Ectodermal cell (in vitro differentiated cells): ENCODE measurements around the gene HPS6.

Source experiments
- H3K27ac ChIP-seq: 2 replicates; pipeline ENCODE4 v1.7.0; 2013; ENCODE audit warnings: mild to moderate bottlenecking, low read depth, low read length; ENCODE audit not compliant: insufficient read depth, poor library complexity, severe bottlenecking
- H3K27me3 ChIP-seq: 2 replicates; pipeline ENCODE4 v1.7.0; 2013; ENCODE audit warnings: mild to moderate bottlenecking, low read length; ENCODE audit not compliant: insufficient read depth, control insufficient read depth, poor library complexity, severe bottlenecking
- H3K36me3 ChIP-seq: one replicate; pipeline ENCODE4 v1.7.0; 2013; ENCODE audit warnings: low read length; ENCODE audit not compliant: control insufficient read depth, insufficient read depth
- H3K4me1 ChIP-seq: one replicate; pipeline ENCODE4 v1.7.0; 2013; ENCODE audit warnings: low read length; ENCODE audit not compliant: control insufficient read depth, insufficient read depth
- H3K4me3 ChIP-seq: 2 replicates; pipeline ENCODE4 v1.7.0; 2013; ENCODE audit warnings: low read depth, low read length, control low read depth; ENCODE audit not compliant: insufficient read depth
- H3K9me3 ChIP-seq: 2 replicates; pipeline ENCODE4 v1.7.0; 2013; ENCODE audit warnings: mild to moderate bottlenecking, low read length, moderate library complexity; ENCODE audit not compliant: control insufficient read depth
- WGBS, 2 experiments: methylation state at CpG; one replicate each; pipeline ENCODE4 v1.1.7; 2013; ENCODE audit warnings: missing lambda C conversion rate in 2 of 2; 5-methylcytosine and 5-hydroxymethylcytosine counted together

HPS6 gene

GRCh38 chr10:102068216-102068615 is 3.1 kb downstream of the HPS6 start:
- Histone ChIP-seq H3K9me3 (no peaks in the 10 kb centered on the region), H3K27me3 (peaks cover 15% of the 10 kb centered on the region), H3K4me3 (no peak overlapping the region), H3K27ac (no peak overlapping the region), H3K36me3 (peaks cover 3% of the 10 kb centered on the region), H3K4me1 (no peaks in the 10 kb centered on the region)
- 87 to 94% methylated on average over 1 of the region's 1 CpG for WGBS, 2 experiments

- H3K36me3 ChIP-seq = peaks cover 3% of the 10 kb centered on the region
- no peak overlapping the region for H3K4me3 ChIP-seq
Observed at GRCh38 chr10:102069071-102069470, 3.9 kb downstream of the HPS6 start.

GRCh38 chr10:102072673-102073527 is 7.8 kb downstream of the HPS6 start:
- no peak overlapping the region for H3K4me3 ChIP-seq
- H3K27ac ChIP-seq = no peak overlapping the region
- H3K4me1 ChIP-seq = no peaks in the 10 kb centered on the region
- WGBS, 2 experiments = 84% methylated on average over 4 of the region's 4 CpGs
- no peaks in the 10 kb centered on the region for H3K9me3 ChIP-seq
- H3K27me3 ChIP-seq = no peaks in the 10 kb centered on the region
- H3K36me3 ChIP-seq = no peaks in the 10 kb centered on the region

More at GRCh38 chr10:102069071-102069470, 3.9 kb downstream of the HPS6 start:
- H3K9me3 ChIP-seq = no peaks in the 10 kb centered on the region
- H3K27ac ChIP-seq = no peak overlapping the region
- H3K27me3 ChIP-seq = peaks cover 8% of the 10 kb centered on the region
- no peaks in the 10 kb centered on the region for H3K4me1 ChIP-seq

DNA sequence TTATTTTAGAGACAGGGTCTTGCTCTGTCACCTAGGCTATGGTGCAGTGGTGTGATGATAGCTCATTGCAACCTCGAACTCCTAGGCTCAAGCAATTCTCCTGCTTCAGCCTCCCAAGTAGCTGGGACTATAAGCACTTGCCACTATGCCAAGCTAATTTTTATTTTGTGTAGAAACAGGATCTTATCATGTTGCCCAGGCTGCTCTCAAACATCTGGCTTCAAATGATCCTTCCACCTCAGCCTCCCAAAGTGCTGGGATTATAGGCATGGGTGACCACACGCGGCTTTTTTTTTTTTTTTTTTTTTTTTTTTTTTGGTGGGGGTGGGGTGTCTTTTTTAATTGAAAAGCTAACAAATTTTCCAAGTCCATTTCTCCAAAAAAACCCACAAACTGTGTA is 18.4 kb downstream of the HPS6 start:
- no peaks in the 10 kb centered on the region for H3K27me3 ChIP-seq
- H3K27ac ChIP-seq = no peak overlapping the region
- H3K9me3 ChIP-seq = no peaks in the 10 kb centered on the region
- no peak overlapping the region for H3K4me3 ChIP-seq
- no peaks in the 10 kb centered on the region for H3K36me3 ChIP-seq
- 94 to 100% methylated on average over 1 of the region's 3 CpGs for WGBS, 2 experiments
- H3K4me1 ChIP-seq = no peaks in the 10 kb centered on the region

DNA sequence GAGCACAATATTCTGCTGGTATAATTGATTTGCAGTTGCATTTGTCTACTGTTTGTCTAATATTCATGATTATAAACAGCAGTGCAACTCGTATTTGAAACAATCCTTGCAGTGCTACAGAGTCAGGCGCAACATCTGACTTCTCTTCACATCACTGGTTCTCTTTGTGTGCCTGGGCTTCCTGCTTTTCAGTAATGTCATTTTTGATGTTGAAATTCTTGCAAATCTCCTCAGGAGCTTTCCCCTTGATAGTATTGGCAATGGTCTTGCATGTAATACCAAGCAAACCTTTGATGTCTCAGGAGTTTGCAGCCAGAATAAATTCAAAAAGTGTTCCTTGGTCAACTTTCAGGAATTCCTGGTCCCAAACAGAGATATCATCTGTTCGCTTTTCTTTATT is 20.2 kb downstream of the HPS6 start:
- Histone ChIP-seq H3K27me3 (no peaks in the 10 kb centered on the region), H3K4me3 (no peak overlapping the region), H3K9me3 (no peaks in the 10 kb centered on the region), H3K4me1 (no peaks in the 10 kb centered on the region), H3K36me3 (no peaks in the 10 kb centered on the region), H3K27ac (no peak overlapping the region)
- WGBS, 2 experiments = 92% methylated on average over 3 of the region's 3 CpGs

GRCh38 chr10:102086196-102086595 is 21.0 kb downstream of the HPS6 start:
- no peaks in the 10 kb centered on the region for H3K4me1 ChIP-seq
- no peaks in the 10 kb centered on the region for H3K27me3 ChIP-seq
- 92 to 96% methylated on average over 7 to 8 of the region's 8 CpGs for WGBS, 2 experiments
- H3K9me3 ChIP-seq = no peaks in the 10 kb centered on the region
- H3K4me3 ChIP-seq = no peak overlapping the region
- no peak overlapping the region for H3K27ac ChIP-seq
- H3K36me3 ChIP-seq = no peaks in the 10 kb centered on the region

DNA sequence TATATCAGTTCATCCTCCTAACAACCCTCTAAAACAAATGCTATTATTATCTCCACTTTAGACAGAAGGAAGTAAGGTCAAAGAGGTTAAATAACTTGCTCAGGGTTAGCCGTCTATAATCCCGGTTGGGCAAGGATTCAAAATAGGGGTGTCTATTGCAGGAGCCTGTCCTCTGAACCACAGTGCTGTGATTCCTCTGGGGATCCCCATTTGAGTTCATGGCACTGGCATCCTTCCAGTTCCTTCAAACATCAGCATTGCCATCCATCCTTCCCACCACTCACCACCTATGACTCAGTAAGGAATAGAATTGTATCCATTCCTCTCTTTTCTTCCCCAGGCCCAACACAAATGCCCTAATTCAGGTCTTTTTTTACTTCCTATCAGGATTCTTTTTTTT is 25.6 kb downstream of the HPS6 start:
- no peaks in the 10 kb centered on the region for H3K27me3 ChIP-seq
- WGBS, 2 experiments = 94 to 98% methylated on average over 2 of the region's 2 CpGs

DNA sequence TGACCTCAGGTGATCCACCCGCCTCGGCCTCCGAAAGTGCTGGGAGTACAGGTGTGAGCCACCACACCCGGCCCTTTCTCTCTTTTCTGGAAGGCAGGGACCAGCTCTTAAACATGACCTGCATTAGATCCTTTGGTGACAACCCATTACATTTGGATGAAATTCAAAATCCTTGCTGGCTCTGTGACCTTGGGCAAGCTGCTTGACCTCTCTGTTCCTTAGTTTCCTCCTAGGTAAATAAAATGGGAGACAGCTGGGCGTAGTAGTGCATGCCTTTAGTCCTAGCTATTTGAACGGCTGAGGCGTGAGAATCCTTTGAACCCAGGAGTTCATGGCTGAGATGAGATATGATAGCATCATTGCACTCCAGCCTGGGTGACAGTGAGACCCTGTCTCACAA is 31.3 kb downstream of the HPS6 start:
- Histone ChIP-seq H3K36me3 (no peaks in the 10 kb centered on the region), H3K4me1 (no peaks in the 10 kb centered on the region), H3K27me3 (no peaks in the 10 kb centered on the region), H3K27ac (no peak overlapping the region), H3K9me3 (no peaks in the 10 kb centered on the region), H3K4me3 (no peak overlapping the region)
- 95 to 98% methylated on average over 7 of the region's 7 CpGs for WGBS, 2 experiments

More for the DNA sequence above, 25.6 kb downstream of the HPS6 start:
- H3K4me1 ChIP-seq = no peaks in the 10 kb centered on the region
- no peaks in the 10 kb centered on the region for H3K9me3 ChIP-seq
- H3K4me3 ChIP-seq = no peak overlapping the region
- H3K27ac ChIP-seq = no peak overlapping the region
- H3K36me3 ChIP-seq = no peaks in the 10 kb centered on the region

GRCh38 chr10:102101152-102101551 is 36.0 kb downstream of the HPS6 start:
- Histone ChIP-seq H3K27me3 (no peaks in the 10 kb centered on the region), H3K36me3 (no peaks in the 10 kb centered on the region), H3K4me3 (no peak overlapping the region), H3K27ac (no peak overlapping the region), H3K9me3 (no peaks in the 10 kb centered on the region), H3K4me1 (no peaks in the 10 kb centered on the region)
- WGBS, 2 experiments = 92 to 93% methylated on average over 5 of the region's 5 CpGs

DNA sequence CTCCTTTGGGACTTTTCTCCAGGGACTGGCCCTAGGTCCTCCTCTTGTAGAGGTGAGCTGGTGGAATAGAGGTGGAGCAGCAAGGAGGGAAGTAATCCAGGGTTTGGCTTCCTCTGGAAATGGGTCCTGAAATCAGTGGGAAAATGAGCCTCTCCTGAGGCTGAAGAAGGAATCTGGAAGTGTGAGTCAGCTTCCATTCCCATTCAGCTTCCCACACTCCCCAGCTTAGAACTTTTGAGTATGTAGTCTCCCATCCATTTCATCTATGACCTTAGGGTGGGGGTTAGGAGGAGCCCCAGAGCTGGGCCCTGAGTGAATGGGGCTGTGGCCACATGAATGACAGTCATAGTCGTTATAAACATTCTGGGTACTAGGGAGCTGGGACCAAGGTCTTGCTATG is 37.3 kb downstream of the HPS6 start:
- Histone ChIP-seq H3K27me3 (no peaks in the 10 kb centered on the region), H3K27ac (no peak overlapping the region), H3K36me3 (no peaks in the 10 kb centered on the region), H3K9me3 (no peaks in the 10 kb centered on the region), H3K4me3 (no peak overlapping the region), H3K4me1 (no peaks in the 10 kb centered on the region)
- 91 to 96% methylated on average over 1 of the region's 1 CpG for WGBS, 2 experiments
